CD14-positive monocyte (primary cell): ENCODE data around the gene INTS14. TPM values are rescaled to one million over a fixed set of nuclear protein-coding genes. Genes with fewer than 3 reads are reported as not detected.

Experiments
- DNase-seq, 3 donors: peaks; one replicate each; pipeline ENCODE4 v3.0.0-alpha.2; 2011 to 2022
- H2AFZ ChIP-seq: 2 replicates; pipeline ENCODE4 v1.6.0; 2012; ENCODE audit warnings: mild to moderate bottlenecking, low read depth, low read length, inconsistent platforms; ENCODE audit not compliant: insufficient read depth, poor library complexity, severe bottlenecking
- H3K27ac ChIP-seq, 2 donors: 1 replicate in 1 of 2; 2 replicates in 1 of 2; pipeline ENCODE4 v1.5.1; 2012 to 2013; ENCODE audit warnings: low read length in 2 of 2, control low read depth in 1 of 2, inconsistent platforms in 1 of 2, low read depth in 1 of 2, mild to moderate bottlenecking in 1 of 2
- H3K27me3 ChIP-seq, 2 donors: one replicate each; pipeline versions ENCODE4 v1.6.0 to v1.6.1; 2011 to 2013; ENCODE audit warnings: low read length in 2 of 2; ENCODE audit not compliant: control insufficient read depth in 2 of 2, insufficient read depth in 2 of 2
- H3K36me3 ChIP-seq, 2 donors: replicated peaks in 1 of 2; 1 replicate in 1 of 2; 2 replicates in 1 of 2; pipeline versions ENCODE4 v1.5.1 to v1.6.1; 2012 to 2013; ENCODE audit warnings: low read length in 2 of 2, control low read depth in 1 of 2, inconsistent platforms in 1 of 2, mild to moderate bottlenecking in 1 of 2; ENCODE audit not compliant: insufficient read depth in 2 of 2, control insufficient read depth in 1 of 2
- H3K4me1 ChIP-seq, 2 donors: 1 replicate in 1 of 2; 2 replicates in 1 of 2; pipeline versions ENCODE4 v1.5.1 to v1.6.1; 2012 to 2013; ENCODE audit warnings: low read length in 2 of 2, control low read depth in 1 of 2, inconsistent platforms in 1 of 2, mild to moderate bottlenecking in 1 of 2, moderate library complexity in 1 of 2; ENCODE audit not compliant: insufficient read depth in 2 of 2, control insufficient read depth in 1 of 2
- H3K4me2 ChIP-seq: replicated peaks from 2 replicates; pipeline ENCODE3; 2012; ENCODE audit warnings: low read length, moderate library complexity, mild to moderate bottlenecking; ENCODE audit not compliant: poor library complexity, severe bottlenecking; ENCODE audit errors: extremely low read depth
- H3K4me3 ChIP-seq, 3 experiments: fragments of 200-600 bp in 1 of 3; sonication (generic) in 1 of 3; replicated peaks in 1 of 3; 1 replicate in 2 of 3; 2 replicates in 1 of 3; pipeline ENCODE4 v1.5.1; 2011 to 2013; ENCODE audit warnings: low read length in 3 of 3, mild to moderate bottlenecking in 3 of 3, control low read depth in 2 of 3, low read depth in 2 of 3, inconsistent platforms in 1 of 3, moderate library complexity in 1 of 3
- H3K79me2 ChIP-seq: 2 replicates; pipeline ENCODE4 v1.6.0; 2012; ENCODE audit warnings: mild to moderate bottlenecking, control low read depth, inconsistent platforms, low read length, moderate library complexity; ENCODE audit not compliant: insufficient read depth
- H3K9ac ChIP-seq: 2 replicates; pipeline ENCODE4 v1.6.0; 2017; ENCODE audit warnings: low read length, mild to moderate bottlenecking; ENCODE audit not compliant: insufficient read depth, poor library complexity, severe bottlenecking
- H3K9me3 ChIP-seq, 2 donors: replicated peaks in 1 of 2; 1 replicate in 1 of 2; 2 replicates in 1 of 2; pipeline versions ENCODE4 v1.5.1 to v1.6.1; 2012 to 2013; ENCODE audit warnings: low read length in 2 of 2, control low read depth in 1 of 2; ENCODE audit not compliant: control insufficient read depth in 1 of 2, insufficient read depth in 1 of 2
- H4K20me1 ChIP-seq: 2 replicates; pipeline ENCODE4 v1.6.0; 2012; ENCODE audit warnings: mild to moderate bottlenecking, low read length, control low read depth, moderate library complexity; ENCODE audit not compliant: insufficient read depth
- H3K27ac Mint-ChIP-seq, 7 donors: one replicate each; pipeline ENCODE4 v1.8.0; 2020; ENCODE audit warnings: mild to moderate bottlenecking in 7 of 7, mixed read lengths in 7 of 7, moderate library complexity in 6 of 7, inconsistent platforms in 2 of 7
- H3K27me3 Mint-ChIP-seq, 3 donors: one replicate each; pipeline ENCODE4 v1.8.0; 2021 to 2022; ENCODE audit warnings: low read depth in 3 of 3, mild to moderate bottlenecking in 3 of 3, mixed read lengths in 3 of 3, moderate library complexity in 3 of 3, inconsistent platforms in 1 of 3
- H3K36me3 Mint-ChIP-seq, 2 donors: one replicate each; pipeline ENCODE4 v1.8.0; 2020; ENCODE audit warnings: mixed read lengths in 2 of 2, inconsistent platforms in 1 of 2, mild to moderate bottlenecking in 1 of 2
- H3K4me1 Mint-ChIP-seq: one replicate; pipeline ENCODE4 v1.8.0; 2020; ENCODE audit warnings: mild to moderate bottlenecking, mixed read lengths
- H3K4me3 Mint-ChIP-seq, 2 donors: one replicate each; pipeline ENCODE4 v1.8.0; 2020; ENCODE audit warnings: mild to moderate bottlenecking in 2 of 2, mixed read lengths in 2 of 2, moderate library complexity in 1 of 2
- H3K9me3 Mint-ChIP-seq, 7 donors: one replicate each; pipeline ENCODE4 v1.8.0; 2020 to 2022; ENCODE audit warnings: mixed read lengths in 7 of 7, mild to moderate bottlenecking in 6 of 7, moderate library complexity in 6 of 7, inconsistent platforms in 2 of 7
- CTCF ChIP-seq: fragments of 200-600 bp; IDR thresholded peaks from one replicate; pipeline ENCODE4 v1.8.0; 2022; ENCODE audit warnings: antibody characterized with exemption, mild to moderate bottlenecking
- WGBS: methylation state at CpG from one replicate; pipeline ENCODE4 v1.1.5; 2013; ENCODE audit warnings: missing lambda C conversion rate; ENCODE audit not compliant: insufficient coverage; 5-methylcytosine and 5-hydroxymethylcytosine counted together
- intact Hi-C, 2 donors: fragments of 100-400 bp; cut with micrococcal nuclease; formaldehyde crosslinking; loops; one replicate each; pipeline versions ENCODE4 v1.15.0 to v1.15.1; 2023
- polyA plus RNA-seq, 3 donors: library from polyadenylated mRNA; depleted of rRNA in 1 of 3; unstranded in 2 of 3; stranded (reverse) in 1 of 3; fragments of 300-500 nt in 2 of 3; fragments of >200 nt in 1 of 3; fragmentation: Illumina TruSeq in 2 of 3; gene quantifications; 1 replicate in 2 of 3; 2 replicates in 1 of 3; pipeline ENCODE4 v1.2.3, GENCODE V29; 2012 to 2021

INTS14 gene
- polyA plus RNA-seq, 3 donors, result 10.1 to 20.3 (median 12.0) TPM

GRCh38 chr15:65598468-65598867 is 12.5 kb downstream of the INTS14 start:
- no peaks in the 10 kb centered on the region for H3K27me3 Mint-ChIP-seq
- no peak overlapping the region for H3K27ac ChIP-seq
- H2AFZ ChIP-seq, result no peak overlapping the region
- H4K20me1 ChIP-seq, result no peaks in the 10 kb centered on the region
- intact Hi-C loops, result no loop called here
- H3K36me3 Mint-ChIP-seq, result peaks cover 59 to 86% of the 10 kb centered on the region in 2 donors
- no peak overlapping the region for H3K27ac Mint-ChIP-seq
- H3K4me3 ChIP-seq, result no peak overlapping the region
- no peak overlapping the region for H3K9ac ChIP-seq
- H3K4me1 ChIP-seq, result no peaks in the 10 kb centered on the region
- no peaks in the 10 kb centered on the region for H3K9me3 ChIP-seq
- no peak overlapping the region for H3K4me3 Mint-ChIP-seq
- H3K27me3 ChIP-seq, result no peaks in the 10 kb centered on the region
- no peaks in the 10 kb centered on the region for H3K79me2 ChIP-seq
- DNase-seq, result no peak
- no peaks in the 10 kb centered on the region for H3K4me1 Mint-ChIP-seq
- no peak for TF ChIP-seq CTCF
- peaks cover 67 to 95% of the 10 kb centered on the region in 2 donors for H3K36me3 ChIP-seq
- H3K9me3 Mint-ChIP-seq, result no peaks in the 10 kb centered on the region
- no peak overlapping the region for H3K4me2 ChIP-seq
- WGBS, result no CpG with 5 or more reads among the region's 2 CpGs

- Mint-ChIP-seq H3K4me3 (no peak overlapping the region), H3K4me1 (no peaks in the 10 kb centered on the region), H3K27me3 (no peaks in the 10 kb centered on the region), H3K27ac (no peak overlapping the region), H3K9me3 (no peaks in the 10 kb centered on the region), H3K36me3 (peaks cover 76 to 88% of the 10 kb centered on the region in 2 donors)
- no peak overlapping the region for H3K9ac ChIP-seq
- no CpG with 5 or more reads among the region's 3 CpGs for WGBS
- no peak overlapping the region for H3K27ac ChIP-seq
- no peaks in the 10 kb centered on the region for H3K27me3 ChIP-seq
- no peaks in the 10 kb centered on the region for H4K20me1 ChIP-seq
- no peak for DNase-seq
- peaks cover 73 to 97% of the 10 kb centered on the region in 2 donors for H3K36me3 ChIP-seq
- H3K4me2 ChIP-seq, result no peak overlapping the region
- H3K9me3 ChIP-seq, result no peaks in the 10 kb centered on the region
- H3K4me1 ChIP-seq, result no peaks in the 10 kb centered on the region
- no peak overlapping the region for H2AFZ ChIP-seq
- H3K79me2 ChIP-seq, result no peaks in the 10 kb centered on the region
- intact Hi-C loops, result no loop called here
- H3K4me3 ChIP-seq, result no peak overlapping the region
- TF ChIP-seq CTCF, result no peak
These were observed 15.0 kb downstream of the INTS14 start for GRCh38 chr15:65595960-65596359.
